ENCODE results near the gene OR51I1. TPM values are rescaled to one million over a fixed set of nuclear protein-coding genes. Genes with fewer than 3 reads are reported as not detected.

OR51I1 gene
- total RNA-seq, 1 donor from 2014 or later = not detected

Other genes with a start within 250 kb of the OR51I1 start
- not detected for gene OR51V1, start 240.8 kb downstream of the OR51I1 start, total RNA-seq
- 441 TPM for gene HBB, start 214.4 kb downstream of the OR51I1 start, total RNA-seq
- gene HBD, start 207.0 kb downstream of the OR51I1 start, total RNA-seq = not detected
- gene HBG1, start 191.7 kb downstream of the OR51I1 start, total RNA-seq = 28.5 TPM
- 1,921 TPM for gene HBG2, start 186.7 kb downstream of the OR51I1 start, total RNA-seq
- gene HBE1, start 171.6 kb downstream of the OR51I1 start, total RNA-seq = 3.6 TPM
- 0.31 TPM for gene OR51B4, start 139.6 kb downstream of the OR51I1 start, total RNA-seq
- 0.78 TPM for gene OR51B2, start 117.2 kb downstream of the OR51I1 start, total RNA-seq
- gene OR51B5, start 98.0 kb downstream of the OR51I1 start, total RNA-seq = 0.47 TPM
- not detected for gene OR51B6, start 90.0 kb downstream of the OR51I1 start, total RNA-seq
- not detected for gene OR51M1, start 57.7 kb downstream of the OR51I1 start, total RNA-seq
- gene OR51Q1, start 19.4 kb downstream of the OR51I1 start, total RNA-seq = not detected
- not detected for gene OR51I2, start 7.8 kb upstream of the OR51I1 start, total RNA-seq
- not detected for gene OR52D1, start 47.2 kb upstream of the OR51I1 start, total RNA-seq
- not detected for gene UBQLN3, start 68.4 kb upstream of the OR51I1 start, total RNA-seq
- not detected for gene UBQLNL, start 75.2 kb upstream of the OR51I1 start, total RNA-seq
- 0.47 TPM for gene OR52H1, start 107.0 kb upstream of the OR51I1 start, total RNA-seq
- not detected for gene OR52B6, start 139.4 kb upstream of the OR51I1 start, total RNA-seq
- gene TRIM6, start 155.1 kb upstream of the OR51I1 start, total RNA-seq = 0.62 TPM
- 2.8 TPM for gene TRIM34, start 183.5 kb upstream of the OR51I1 start, total RNA-seq
- gene TRIM5, start 243.6 kb upstream of the OR51I1 start, total RNA-seq = 3.9 TPM
- gene TRIM22, start 248.3 kb upstream of the OR51I1 start, total RNA-seq = 11.2 TPM